Stimulated activated CD8-positive, alpha-beta memory T cell treated with anti-CD3 and anti-CD28 coated beads, Interleukin-7, amount 100 ng/mL, for 24 hours (primary cell): Measurements from ENCODE around the gene HDGFL2.

ENCODE experiments used
- DNase-seq: peaks from one replicate; pipeline ENCODE4 v3.0.0-alpha.2; 2020; ENCODE audit warnings: low read depth

The HDGFL2 gene

GRCh38 chr19:4499855-4500254 lies 27.8 kb downstream of the HDGFL2 start:
- no peak for DNase-seq

GRCh38 chr19:4500841-4501591 lies 28.9 kb downstream of the HDGFL2 start:
- no peak for DNase-seq

GRCh38 chr19:4501691-4502090 lies 29.6 kb downstream of the HDGFL2 start:
- DNase-seq = no peak

DNA sequence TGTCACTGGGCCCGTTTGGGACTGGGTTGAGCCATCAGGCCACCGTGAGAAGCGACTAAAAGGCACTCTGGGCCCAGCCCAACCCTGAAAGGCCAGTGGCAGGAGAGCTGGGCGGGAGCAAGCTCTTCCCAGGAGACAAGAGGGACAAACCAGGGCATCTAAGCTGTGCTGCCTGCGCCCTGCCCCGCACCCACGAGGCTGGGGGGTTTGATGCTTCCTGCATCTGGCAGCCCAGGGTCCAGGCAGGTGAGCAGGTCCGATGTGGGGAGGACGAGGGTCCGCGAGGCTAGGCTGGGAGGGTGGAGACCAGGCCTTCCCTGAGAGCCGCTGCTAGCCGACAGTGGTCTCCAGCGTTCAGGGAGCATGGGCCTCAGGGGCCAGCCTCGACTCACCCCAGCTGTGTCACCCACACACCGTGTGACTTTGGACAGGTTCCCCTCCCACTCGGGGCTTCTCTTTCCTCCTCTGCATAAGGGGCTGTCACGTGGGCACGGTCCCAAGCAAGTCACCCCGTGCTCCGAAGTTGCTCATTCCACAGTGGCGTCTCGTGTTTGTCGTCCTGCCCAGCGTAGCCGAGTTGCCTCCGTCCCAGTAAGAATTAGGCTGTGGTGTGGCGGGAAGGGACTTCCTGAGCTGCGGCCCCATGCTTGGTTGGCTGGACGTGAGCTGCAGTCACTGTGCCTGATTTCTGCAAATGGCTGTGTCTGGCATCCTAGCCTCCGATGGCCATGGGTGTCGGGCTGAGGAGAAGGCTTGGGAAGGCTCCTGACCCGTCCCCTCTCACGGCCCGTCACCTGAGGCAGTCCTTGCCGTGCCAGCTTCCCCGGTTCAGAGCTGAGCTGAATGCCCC lies 30.4 kb downstream of the HDGFL2 start:
- DNase-seq = no peak

DNA sequence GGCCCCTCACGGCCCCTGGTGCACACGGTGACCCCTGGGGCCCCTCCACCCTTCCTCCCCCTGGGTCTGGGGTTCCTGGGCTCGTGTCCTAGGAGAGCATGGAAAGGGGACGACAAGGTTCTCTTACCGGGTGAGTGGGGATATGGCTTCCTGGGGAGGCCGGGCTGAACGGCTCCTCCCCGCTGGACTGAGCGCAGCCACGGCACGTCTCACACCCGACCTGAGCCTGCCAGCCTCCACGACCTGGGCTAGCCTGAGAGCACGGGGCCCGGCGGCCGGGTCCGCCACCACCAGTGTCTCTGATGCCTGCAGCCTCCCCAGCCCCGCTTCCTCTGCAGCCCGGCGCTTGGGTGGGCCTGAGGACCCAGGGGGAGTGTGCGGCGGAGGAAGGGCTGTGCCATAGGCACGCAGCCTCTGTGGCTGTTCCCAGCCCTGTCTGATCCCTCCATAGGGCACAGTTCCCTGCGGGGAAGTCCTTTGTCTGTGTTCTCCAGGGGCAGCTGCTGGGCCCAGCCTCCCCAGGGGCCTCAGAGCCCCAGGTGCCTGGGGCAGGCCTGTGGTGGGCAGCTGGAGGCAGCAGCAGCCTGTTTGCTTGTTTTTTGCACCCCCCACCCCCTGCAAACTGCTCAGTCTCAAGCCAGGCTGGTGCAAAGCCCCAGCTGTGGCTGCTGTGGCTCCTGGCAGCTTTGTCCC lies 31.2 kb downstream of the HDGFL2 start:
- no peak for DNase-seq

DNA sequence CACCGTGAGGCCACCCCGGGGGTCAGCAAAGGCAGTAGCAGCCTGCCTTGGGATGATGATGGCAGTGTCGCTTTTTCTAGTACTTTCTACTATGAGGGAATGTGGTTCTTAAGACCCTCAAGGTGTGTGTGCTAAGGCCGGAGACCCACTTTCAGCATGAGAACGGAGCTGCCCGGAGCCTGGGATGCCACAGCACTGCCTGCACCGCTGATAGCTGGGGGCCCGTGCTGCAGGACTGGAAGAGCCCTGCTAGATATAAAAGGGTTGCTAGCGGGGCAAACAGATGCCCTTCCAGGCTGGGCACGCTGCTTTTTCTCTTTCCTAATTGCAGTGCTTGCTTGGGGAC lies 31.7 kb downstream of the HDGFL2 start:
- no peak for DNase-seq

GRCh38 chr19:4504297-4504701 lies 32.2 kb downstream of the HDGFL2 start:
- DNase-seq = no peak

DNA sequence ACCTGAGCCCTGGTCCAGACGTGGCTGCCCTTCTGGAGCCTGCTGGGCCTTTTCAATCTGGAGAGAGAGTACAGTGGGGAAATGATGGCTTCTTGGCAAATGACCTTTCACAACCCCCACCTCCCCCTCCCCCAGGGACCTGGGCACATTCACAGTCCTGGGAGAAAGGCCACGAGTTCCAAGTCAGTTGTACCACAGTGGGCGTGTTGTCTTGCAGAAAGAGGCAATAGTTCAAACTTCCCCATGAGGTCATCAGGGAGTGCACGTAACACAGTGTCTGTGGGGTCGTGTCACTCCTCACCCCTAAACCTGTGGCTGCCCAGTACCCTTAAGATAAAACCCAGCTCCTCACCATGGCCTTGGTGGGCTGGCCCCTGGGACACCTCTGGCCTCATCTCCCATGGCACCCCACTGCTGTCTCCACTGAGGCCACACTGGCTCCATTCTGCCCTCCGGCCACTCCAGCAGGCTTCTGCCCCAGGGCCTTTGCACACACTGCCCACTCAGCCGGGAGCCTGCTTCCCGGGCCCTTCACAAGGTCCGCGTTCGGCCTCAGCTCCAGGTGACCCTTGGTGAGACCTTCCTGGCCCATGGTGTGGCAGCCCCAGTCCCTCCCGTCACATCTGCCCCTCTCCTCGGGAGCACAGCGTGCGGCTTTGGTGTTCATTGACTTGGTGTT lies 32.9 kb downstream of the HDGFL2 start:
- DNase-seq = no peak

- DNase-seq = no peak
Measured at GRCh38 chr19:4505570-4506448, 33.7 kb downstream of the HDGFL2 start.

- no peak for DNase-seq
Measured at GRCh38 chr19:4506449-4507149, 34.5 kb downstream of the HDGFL2 start.

DNA sequence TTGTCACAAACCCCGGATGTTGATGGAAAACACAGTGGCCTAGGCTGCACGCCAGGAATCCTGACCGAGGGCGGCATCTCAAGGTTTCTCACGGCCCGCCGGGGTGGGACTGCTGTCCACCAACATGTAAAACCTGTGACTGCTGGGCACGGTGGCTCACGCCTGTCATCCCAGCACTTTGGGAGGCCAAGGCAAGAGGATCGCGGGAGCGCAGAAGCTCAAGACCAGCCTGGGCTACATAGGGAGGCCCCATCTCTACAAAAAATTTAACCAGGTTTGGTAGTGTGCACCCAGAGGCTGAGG lies 35.0 kb downstream of the HDGFL2 start:
- DNase-seq = no peak

DNA sequence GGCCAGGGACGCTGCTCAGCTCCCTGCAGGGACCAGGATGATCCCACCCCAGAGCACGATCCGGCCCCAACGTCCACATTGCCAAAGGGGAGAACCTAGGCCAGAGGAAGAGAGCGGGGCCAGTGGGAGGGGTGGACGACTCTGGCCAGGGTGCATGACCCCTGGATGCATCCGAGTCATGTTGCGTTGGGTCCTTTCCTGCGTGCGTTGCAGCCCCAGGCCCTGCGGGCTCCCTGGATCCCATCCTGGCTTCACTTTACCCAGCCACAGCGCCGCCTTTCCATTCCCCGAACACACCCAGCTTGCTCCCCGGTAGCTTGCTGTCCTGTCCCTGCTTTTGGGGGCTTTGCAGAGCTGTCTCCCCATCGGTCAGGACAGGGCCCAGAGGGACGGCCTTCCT lies 35.7 kb downstream of the HDGFL2 start:
- no peak for DNase-seq

- no peak for DNase-seq
Measured at GRCh38 chr19:4508698-4509097, 36.6 kb downstream of the HDGFL2 start.

GRCh38 chr19:4510435-4511255 lies 38.5 kb downstream of the HDGFL2 start:
- DNase-seq = no peak

- DNase-seq = no peak
Measured at GRCh38 chr19:4511300-4512054, 39.4 kb downstream of the HDGFL2 start.

DNA sequence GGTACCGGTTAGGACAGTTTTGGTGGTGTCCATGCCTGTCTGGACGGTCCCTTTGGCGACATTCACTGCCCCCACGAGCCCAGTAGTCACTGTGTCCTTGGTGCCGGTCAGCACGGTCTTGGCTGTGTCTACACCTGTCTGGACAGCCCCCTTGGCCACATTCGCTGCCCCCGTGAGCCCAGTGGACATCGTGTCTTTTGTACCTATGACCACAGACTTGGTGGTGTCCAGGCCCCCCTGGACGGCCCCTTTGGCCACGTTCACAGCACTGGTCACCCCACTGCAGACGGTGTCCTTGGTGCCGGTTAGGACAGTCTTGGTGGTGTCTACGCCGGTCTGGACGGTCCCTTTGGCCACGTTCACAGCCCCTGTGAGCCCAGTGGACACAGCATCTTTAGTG lies 40.0 kb downstream of the HDGFL2 start:
- DNase-seq = no peak

DNA sequence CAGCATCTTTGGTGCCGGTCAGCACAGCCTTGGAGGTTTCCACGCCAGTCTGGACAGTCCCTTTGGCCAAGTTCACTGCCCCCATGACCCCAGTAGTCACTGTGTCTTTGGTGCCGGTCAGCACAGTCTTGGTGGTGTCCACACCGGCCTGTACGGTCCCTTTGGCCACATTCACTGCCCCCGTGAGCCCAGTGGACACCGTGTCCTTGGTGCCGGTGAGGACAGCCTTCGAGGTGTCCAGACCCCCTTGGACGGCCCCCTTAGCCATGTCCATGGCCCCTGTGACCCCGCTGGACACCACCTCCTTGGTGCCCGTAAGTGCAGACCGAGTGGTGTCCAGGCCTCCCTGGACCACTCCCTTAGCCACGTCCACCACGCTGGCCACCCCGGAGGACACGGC lies 41.2 kb downstream of the HDGFL2 start:
- no peak for DNase-seq

DNA sequence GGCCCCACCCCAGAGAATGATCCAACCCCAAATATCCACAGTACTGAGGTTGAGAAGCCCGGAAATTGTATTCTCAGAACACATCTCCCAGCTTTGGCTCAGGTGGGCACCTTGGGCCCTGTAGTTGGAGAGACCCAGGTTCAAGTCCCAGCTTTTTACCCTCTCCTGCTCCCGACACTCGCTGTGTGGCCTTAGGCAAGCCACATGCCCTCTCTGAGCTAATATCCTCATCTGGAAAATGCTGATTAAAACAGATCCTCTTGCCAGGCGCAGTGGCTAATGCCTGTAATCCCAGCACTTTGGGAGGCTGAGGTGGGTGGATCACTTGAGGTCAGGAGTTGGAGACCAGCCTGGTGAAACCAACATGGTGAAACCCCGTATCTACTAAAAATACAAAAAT lies 43.6 kb downstream of the HDGFL2 start:
- no peak for DNase-seq

- DNase-seq = no peak
Measured at GRCh38 chr19:4516199-4516938, 44.3 kb downstream of the HDGFL2 start.
